Kidney epithelial cell (primary cell): ENCODE data around the gene PATJ. TPM values are rescaled to one million over a fixed set of nuclear protein-coding genes. Genes with fewer than 3 reads are reported as not detected.

Experiments used
- DNase-seq: peaks from one replicate; pipeline ENCODE4 v3.0.0-alpha.2; 2010; ENCODE audit warnings: low read depth
- H3K27me3 ChIP-seq: 2 replicates; pipeline ENCODE4 v1.6.0; 2011; ENCODE audit warnings: low read length; ENCODE audit not compliant: control insufficient read depth, insufficient read depth
- H3K36me3 ChIP-seq: 2 replicates; pipeline ENCODE4 v1.5.1; 2011; ENCODE audit warnings: low read length; ENCODE audit not compliant: control insufficient read depth, insufficient read depth
- H3K4me3 ChIP-seq: 2 replicates; pipeline ENCODE4 v1.5.1; 2011; ENCODE audit warnings: low read depth, mild to moderate bottlenecking, control low read depth, low read length
- total RNA-seq: library from RNA; depleted of rRNA; stranded (reverse); fragments of >200 nt; gene quantifications from 2 replicates; pipeline ENCODE4 v1.2.3, GENCODE V29; 2015
- TF ChIP-seq, protein P1 (sequence below): IDR thresholded peaks from 2 replicates; pipeline ENCODE4 v1.5.1; 2011; ENCODE audit warnings: mild to moderate bottlenecking, moderate library complexity, low read length, control low read depth, inconsistent platforms; ENCODE audit not compliant: insufficient read depth, poor library complexity, severe bottlenecking

PATJ gene
- total RNA-seq, 1 donor from 2014 or later, result 27.1 TPM

DNA sequence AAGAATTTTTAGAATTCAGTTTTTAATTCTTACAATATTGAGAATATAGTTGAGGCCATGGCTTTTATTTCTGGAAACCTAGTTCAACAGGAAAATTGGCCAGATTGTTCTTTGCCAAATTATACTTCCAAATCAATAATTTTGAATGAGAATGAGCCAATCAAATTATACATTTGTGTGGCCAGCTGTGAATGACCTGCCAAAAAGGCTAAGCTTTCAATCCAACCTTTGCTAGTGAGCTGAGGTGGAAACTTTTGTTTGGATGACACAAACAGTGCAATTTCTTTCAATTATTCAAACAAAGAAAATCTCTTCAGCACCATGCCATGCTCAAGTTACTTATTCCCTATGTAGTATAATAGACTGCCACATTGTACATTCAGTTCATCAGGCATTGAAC is 167.8 kb downstream of the PATJ start:
- TF ChIP-seq, protein P1, sequence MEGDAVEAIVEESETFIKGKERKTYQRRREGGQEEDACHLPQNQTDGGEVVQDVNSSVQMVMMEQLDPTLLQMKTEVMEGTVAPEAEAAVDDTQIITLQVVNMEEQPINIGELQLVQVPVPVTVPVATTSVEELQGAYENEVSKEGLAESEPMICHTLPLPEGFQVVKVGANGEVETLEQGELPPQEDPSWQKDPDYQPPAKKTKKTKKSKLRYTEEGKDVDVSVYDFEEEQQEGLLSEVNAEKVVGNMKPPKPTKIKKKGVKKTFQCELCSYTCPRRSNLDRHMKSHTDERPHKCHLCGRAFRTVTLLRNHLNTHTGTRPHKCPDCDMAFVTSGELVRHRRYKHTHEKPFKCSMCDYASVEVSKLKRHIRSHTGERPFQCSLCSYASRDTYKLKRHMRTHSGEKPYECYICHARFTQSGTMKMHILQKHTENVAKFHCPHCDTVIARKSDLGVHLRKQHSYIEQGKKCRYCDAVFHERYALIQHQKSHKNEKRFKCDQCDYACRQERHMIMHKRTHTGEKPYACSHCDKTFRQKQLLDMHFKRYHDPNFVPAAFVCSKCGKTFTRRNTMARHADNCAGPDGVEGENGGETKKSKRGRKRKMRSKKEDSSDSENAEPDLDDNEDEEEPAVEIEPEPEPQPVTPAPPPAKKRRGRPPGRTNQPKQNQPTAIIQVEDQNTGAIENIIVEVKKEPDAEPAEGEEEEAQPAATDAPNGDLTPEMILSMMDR, result no peak
- Histone ChIP-seq H3K36me3 (no peaks in the 10 kb centered on the region), H3K4me3 (no peak overlapping the region), H3K27me3 (no peaks in the 10 kb centered on the region)
- no peak for DNase-seq

DNA sequence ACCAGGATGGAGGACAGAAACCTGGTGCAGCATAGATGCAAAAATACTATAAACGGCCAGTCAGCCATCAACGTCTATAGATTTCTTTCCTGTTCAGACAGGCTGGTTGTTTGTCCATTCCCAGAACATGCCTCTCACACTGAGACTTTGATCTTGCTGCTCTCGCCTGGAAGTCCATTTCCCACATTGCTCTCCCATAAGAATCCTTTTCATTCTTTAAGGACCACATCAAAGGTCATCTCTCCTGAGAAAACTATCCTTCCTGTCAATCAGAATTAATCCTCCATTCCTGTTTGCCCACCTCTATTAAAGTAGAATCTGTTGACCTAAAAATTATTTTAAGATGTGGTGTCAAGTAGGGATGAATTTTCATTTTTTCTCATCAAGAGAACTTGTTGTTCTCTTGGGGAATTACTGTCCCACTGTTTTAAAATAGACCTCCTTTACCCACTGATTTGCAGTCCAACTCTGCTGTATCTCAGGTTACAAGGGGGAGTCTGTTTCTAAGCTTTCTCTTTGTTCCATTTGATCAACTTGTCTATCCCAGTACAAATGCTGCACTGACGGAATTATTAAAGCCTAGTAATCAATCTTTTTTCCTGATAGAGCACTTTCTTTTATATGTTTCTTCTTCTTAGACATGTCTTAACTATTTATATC is 172.7 kb downstream of the PATJ start:
- H3K36me3 ChIP-seq, result no peaks in the 10 kb centered on the region
- no peak overlapping the region for H3K4me3 ChIP-seq
- no peaks in the 10 kb centered on the region for H3K27me3 ChIP-seq
- DNase-seq, result no peak
- TF ChIP-seq, protein P1, result no peak

DNA sequence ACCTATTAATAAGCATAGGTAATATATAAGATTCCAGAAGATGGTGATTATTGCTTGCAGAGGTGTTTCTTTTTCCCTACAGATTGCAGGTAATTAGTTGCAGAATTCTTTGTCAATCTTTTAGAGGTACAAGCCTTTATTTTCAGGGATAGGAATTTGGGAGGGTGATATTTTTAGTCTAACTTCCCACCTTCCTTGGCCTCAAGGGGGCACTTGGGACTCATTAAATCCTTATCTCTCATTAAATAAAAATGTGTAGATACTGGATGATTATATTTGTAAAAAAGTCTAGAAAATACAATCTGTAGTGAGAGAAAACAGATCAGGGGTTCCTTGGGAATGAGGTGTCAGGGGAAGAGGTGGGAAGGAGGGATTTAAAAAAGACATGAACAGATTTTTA is 179.2 kb downstream of the PATJ start:
- DNase-seq, result no peak
- no peak overlapping the region for H3K4me3 ChIP-seq
- H3K27me3 ChIP-seq, result no peaks in the 10 kb centered on the region
- TF ChIP-seq, protein P1, result no peak
- H3K36me3 ChIP-seq, result no peaks in the 10 kb centered on the region

DNA sequence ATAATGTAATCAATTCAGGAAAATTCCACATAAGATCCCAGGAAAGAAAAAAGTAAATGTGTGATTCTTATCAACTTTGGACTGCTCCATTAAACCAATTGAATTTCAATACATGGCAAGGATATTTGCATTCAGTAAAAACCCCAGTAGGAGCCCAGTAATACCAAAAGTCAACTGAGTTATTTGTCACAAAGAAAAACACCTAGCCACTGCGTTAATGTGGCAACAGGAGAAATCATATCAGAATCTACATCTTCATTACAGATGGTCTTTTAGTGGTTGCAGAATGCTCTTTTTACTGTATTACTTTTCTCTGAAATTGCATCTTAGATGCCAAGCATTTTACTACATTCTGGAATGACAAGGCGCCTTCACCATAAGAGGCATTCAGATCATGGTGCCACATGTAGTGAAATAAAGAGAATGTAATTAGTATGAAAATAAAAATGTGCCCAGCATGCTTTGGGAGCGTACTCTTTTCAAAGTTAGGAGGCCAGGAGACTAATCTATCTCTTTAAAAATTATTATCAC is 180.7 kb downstream of the PATJ start:
- no peak for DNase-seq
- no peaks in the 10 kb centered on the region for H3K36me3 ChIP-seq
- H3K4me3 ChIP-seq, result no peak overlapping the region
- H3K27me3 ChIP-seq, result no peaks in the 10 kb centered on the region
- TF ChIP-seq, protein P1, result no peak

DNA sequence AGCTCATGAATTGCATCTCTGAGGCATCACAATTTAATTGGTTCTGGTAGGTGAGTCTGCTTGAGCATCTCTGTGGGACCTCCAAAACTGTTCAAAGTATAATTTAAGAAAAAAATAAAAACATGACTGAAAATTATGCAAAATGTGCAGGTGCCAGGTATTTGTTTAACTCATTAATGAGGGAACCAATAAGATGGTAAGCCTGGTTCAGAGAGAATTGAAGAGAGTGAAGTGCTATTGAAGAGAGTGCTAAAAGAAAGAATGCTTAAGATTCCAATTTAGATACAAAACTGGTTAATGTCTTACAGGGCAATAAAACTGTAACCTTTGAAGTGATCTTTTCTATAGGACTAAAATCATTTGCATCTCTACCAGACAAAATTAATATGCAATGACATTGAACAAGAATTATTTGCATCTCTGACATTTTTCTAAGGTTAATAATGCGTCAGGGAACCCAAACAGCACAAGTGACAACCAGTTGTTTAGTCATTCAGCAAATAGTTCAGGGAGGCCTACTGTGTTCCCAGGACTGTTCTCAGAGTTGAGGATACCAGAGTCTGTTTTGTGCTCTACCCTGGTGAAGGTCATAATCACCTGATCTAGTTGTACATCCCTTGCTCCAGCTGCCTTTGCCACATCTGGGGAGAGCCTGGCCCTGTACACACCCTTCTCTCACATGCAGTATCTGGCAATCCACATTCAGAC is 183.5 kb downstream of the PATJ start:
- Histone ChIP-seq H3K4me3 (no peak overlapping the region), H3K36me3 (no peaks in the 10 kb centered on the region), H3K27me3 (no peaks in the 10 kb centered on the region)
- TF ChIP-seq, protein P1, result no peak
- no peak for DNase-seq
